ENCODE data around the gene CLDN12.
"Not testable (repeated sequence)": the region's sequence is repeated elsewhere in the genome, so short reads cannot be mapped to it uniquely, and the experiment has no call there.

Gene CLDN12

GRCh38 chr7:90430614-90431460, 27.6 kb downstream of the CLDN12 start:
- DNase-seq (ENCODE audit: insufficient read length, low spot score) (no peak), FAIRE-seq (no peak)

DNA sequence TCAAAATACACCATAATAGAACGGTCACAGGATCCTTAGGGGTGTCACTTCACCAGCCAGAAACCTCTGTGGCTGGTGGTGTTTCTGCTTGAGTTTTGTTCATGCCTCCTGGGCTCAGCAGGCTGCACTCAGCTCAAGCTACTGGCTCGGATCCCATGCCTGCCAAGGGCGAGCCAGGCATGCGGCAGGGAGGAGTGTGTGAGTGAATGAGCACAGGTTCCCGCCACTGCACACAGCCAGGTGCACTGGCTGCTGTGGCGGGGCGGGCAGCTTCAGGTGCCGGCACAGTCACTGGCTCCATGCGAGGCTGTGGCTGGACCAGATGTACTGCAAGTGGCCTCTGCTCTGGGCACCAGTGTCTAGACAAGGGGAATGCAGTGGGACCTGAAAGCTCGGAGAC, 29.5 kb downstream of the CLDN12 start:
- DNase-seq (ENCODE audit: insufficient read length, low spot score): no peak
- FAIRE-seq: no peak

- no peak for FAIRE-seq
- no peak for DNase-seq (ENCODE audit: insufficient read length, low spot score)
Observed at GRCh38 chr7:90433221-90433620, 30.0 kb downstream of the CLDN12 start.

DNA sequence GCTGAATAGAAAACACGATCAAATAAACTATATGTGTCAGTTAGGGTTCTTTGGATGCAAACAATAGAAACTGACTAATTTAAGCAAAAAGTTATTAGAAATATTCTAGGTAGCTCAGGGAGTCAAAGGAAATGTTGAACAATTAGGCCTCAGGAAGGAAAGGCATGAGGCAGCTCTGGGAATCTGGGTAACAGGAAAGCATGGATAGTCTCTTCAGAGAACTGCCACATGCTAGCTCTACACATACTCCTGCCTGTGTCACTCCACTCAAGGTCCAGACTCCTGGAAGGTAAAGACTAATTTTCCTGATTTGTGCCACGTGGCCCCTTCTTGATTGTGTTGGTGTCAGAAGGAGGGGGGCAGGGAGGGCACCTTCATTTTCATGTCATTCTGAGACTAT, 42.4 kb downstream of the CLDN12 start:
- FAIRE-seq (no peak), DNase-seq (ENCODE audit: insufficient read length, low spot score) (no peak)

DNA sequence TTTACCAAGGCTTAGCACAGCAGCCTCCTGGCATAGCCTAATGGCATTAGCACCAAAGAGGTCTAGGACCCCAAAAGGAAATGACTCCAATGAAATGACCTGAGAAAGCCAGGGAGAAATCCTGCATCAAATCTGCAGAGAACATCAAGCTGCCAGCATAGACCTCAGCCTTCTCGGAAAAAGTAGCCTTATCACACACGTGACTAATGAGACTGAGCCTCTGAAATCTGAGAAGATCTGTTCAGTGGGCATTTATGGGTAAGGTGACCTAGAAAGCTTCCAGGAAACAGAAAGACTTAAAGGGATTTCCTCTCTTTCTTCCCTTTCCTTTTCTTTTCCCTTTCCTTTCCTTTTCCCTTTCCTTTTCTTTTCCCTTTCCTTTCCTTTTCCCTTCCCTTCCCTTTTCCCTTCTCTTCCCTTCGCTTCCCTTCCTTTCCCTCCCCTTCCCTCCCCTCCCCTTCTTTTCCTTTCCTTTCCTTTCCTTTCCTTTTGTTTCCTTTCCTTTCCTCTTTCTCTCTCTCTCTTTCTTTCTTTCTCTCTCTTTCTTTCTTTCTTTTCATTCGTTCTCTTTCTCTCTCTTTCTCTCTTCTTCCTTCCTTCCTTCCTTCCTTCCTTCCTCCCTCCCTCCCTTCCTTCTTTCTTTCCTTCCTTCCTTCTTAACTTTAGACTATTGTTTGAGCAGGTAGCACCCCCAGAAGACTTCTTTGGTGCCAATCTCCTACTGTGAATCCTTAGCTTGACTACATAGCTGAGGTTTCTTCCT, 43.1 kb downstream of the CLDN12 start:
- no peak for FAIRE-seq
- no peak for DNase-seq (ENCODE audit: insufficient read length, low spot score)

DNA sequence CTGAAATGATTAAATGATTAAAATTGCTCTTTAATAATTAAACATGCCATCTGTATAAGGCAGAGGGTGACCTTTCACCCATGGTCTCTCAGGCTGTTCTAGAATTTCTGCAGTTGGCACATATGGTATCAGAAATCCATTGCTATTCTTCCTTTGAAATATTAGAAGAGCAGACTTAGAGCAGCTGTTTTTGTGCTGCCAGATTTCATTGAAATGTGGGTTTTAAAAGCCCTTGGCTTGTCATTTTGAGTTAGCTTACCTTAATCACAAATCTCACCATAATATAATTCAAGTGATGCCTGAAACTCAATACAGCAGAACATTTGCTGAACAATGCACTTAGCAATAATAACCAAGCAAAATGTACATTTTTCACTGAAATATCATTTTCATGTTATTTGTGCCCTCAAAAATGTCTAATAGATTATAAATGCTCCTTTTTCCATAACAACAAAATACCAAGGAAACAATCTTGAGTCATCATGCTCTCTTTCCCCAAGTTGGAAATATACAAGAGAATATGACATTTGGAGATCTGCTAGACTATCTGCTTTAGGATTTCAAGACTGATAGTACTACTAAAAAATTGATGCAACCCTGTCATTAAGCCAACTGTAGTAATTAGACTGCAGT, 50.1 kb downstream of the CLDN12 start:
- DNase-seq (ENCODE audit: insufficient read length, low spot score) (no peak), FAIRE-seq (no peak)

GRCh38 chr7:90453931-90454330, 50.7 kb downstream of the CLDN12 start:
- FAIRE-seq: no peak
- DNase-seq (ENCODE audit: insufficient read length, low spot score): no peak

DNA sequence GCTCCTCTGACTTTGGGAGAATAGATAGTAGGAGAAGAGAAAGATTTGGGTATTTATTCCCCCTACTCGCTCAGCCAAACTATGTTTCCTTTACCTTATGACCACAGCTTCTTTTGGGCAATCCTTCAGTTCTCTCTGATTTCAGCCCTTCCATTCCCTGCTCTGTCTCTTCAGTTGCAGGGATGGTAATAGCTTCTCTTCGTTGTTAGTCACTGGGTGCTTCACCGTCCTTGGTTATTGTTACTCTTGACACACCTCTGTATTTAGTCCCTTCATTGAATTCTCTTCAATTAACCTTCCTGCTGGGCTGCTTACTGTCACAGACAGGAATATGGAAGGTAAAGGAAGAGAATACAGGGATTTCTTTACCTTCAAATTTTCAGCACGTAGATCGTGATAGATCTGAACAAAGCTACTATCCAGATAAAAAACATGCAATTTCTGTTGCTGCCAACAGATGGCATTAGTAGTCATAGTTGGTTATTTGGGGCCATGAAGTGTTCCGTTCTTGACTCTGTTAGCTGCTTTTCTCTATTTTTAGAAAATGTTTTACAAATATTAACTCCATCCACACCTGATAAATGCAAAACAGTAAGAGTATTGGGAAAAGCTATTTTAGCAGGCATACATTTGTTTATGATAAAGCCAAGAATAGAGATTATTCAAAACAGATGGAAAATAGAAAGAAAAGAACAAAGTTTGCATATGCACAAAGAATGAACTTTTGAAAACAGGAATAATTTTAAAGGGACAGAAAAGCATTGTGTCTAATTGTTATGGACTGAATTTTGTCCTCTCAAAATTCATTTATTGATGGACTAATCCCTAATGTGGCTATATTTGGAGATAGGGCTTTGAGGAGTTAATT, 52.1 kb downstream of the CLDN12 start:
- DNase-seq (ENCODE audit: insufficient read length, low spot score) (peak; percentile 10), FAIRE-seq (no peak)

GRCh38 chr7:90458104-90458503, 54.8 kb downstream of the CLDN12 start:
- FAIRE-seq (no peak), DNase-seq (ENCODE audit: insufficient read length, low spot score) (no peak)

DNA sequence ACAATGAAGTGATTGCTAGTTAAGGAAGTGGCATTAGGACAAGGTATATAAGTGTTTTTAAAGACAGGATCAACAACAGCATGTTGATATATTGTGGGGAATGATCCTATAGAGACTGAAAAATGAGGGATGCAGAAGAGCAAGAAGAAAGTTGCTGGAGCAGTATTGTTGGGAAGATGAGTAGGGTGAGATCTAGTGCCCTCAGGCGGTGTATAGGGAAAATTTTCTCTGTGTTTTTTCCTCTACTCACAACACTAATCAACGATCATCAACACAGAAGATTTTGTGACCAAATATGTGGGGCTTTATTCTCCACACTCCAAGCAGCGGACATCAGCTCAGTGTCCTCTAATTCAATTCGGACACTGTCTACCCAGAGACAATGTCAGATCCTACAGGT, 56.6 kb downstream of the CLDN12 start:
- DNase-seq (ENCODE audit: insufficient read length, low spot score) (no peak), FAIRE-seq (no peak)

GRCh38 chr7:90461219-90461618, 58.0 kb downstream of the CLDN12 start:
- no peak for FAIRE-seq

DNA sequence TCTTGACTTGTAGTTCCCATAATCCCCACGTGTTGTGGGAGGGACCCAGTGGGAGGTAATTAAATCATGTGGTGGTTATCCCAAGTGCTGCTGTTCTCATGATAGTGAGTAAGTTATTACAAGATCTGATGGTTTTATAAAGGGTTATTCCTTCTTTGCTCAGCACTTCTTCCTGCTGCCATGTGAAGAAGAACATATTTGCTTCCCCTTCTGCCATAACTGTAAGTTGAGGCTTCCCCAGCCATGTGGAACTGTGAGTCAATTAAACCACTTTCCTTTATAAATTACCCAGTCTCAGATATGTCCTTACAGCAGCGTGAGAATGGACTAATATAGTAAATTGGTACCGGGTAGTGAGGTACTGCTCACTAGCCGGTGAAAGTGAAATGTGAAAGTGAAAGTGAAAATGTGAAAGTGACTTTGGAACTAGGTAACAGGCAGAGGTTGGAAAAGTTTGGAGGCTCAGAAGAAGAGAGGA, 59.9 kb downstream of the CLDN12 start:
- DNase-seq (ENCODE audit: insufficient read length, low spot score); FAIRE-seq: not testable (repeated sequence)

More at GRCh38 chr7:90461219-90461618, 58.0 kb downstream of the CLDN12 start:
- no peak for DNase-seq (ENCODE audit: insufficient read length, low spot score)

Measured in HTR-8/SVneo (cell line).